Measurements from ENCODE around the gene CD248.
"Not testable (repeated sequence)": the region's sequence is repeated elsewhere in the genome, so short reads cannot be mapped to it uniquely, and the experiment has no call there.

Gene CD248

DNA sequence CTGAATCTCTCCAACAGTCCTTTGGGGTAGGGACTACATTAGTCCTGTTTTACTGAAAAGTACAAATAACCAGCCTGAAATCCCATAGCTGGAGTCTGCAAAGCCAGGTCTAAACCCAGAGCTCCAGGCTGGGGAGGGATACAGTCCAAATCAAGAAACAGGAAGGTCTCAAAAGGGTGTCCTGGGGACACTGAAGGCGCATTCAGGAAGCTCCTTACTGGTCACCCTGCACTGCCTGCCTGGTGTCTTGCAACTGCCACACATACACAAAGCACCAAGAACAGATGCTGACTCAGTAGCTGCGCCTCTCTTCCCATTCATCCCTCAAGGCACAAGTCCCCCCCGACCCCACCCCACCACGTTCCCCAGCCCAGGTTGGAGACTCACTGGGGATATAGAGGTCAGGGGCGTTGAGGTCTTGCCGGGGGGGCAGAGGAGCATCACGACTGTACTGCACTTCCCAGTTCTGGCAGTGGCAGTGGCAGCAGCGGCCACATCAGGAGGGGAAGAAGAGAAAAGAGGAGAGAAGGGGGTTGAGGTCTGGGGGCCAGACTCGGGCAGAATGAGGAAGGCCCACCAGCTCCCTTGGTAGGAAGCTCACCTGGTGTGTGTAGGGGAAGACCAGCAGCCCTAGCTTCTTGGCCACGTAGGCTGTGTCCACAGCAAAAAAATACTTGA is 29.5 kb downstream of the CD248 start:
- DNase-seq, result no peak

DNA sequence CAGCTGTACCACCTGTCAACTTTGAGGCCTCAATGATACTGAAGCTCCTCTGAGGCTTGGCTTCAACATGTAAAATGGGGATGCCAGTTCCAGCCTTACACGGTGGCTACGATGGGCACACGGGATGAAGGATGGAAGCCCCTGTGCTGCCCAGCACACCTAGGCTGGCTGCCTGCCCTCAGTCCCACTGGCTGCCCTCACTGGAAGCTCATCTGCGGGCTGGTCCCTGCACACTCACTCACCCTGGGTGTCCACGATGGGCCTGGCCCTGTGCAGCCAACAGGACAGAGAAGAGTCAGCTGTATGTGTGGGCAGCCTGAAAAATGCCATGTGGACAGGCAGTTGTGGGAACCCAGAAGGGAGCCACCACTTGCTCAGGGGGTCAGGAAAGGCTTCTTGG is 30.1 kb downstream of the CD248 start:
- DNase-seq, result no peak

DNA sequence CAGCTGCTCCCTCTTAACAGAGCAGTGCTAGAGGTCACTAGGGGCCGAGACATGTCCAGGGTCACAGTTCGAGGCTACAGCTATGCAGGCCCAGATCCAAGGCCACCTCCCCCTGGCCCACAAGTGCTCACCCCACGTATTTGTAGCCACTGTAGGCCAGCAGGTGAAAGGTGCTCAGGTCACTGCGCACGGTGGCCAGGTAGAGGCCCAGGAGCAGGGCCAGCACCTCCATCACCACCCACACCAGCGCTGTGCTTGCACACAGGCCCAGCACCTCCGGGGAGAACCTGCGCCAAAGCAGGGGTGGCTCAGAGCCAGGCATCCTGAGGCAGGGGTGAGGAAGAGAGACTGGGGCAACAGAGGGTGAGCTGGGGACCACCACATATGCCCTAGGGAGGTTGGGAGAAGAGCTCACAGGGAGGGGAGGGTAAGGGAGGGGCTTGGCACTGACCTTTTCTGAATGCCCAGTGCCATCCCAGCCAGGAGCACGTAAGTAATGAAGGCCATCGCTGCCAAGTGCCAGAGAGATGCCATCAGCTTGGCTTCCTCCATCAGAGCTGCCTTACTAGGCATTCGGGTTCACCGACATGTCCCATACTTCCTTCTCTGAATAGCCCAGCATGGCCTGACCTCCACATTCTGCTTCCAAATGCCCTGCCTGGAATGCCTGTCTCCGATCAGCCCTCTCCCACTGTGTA is 31.4 kb downstream of the CD248 start:
- no peak for DNase-seq

- no peak for DNase-seq
These were observed 32.2 kb downstream of the CD248 start for GRCh38 chr11:66284526-66285078.

DNA sequence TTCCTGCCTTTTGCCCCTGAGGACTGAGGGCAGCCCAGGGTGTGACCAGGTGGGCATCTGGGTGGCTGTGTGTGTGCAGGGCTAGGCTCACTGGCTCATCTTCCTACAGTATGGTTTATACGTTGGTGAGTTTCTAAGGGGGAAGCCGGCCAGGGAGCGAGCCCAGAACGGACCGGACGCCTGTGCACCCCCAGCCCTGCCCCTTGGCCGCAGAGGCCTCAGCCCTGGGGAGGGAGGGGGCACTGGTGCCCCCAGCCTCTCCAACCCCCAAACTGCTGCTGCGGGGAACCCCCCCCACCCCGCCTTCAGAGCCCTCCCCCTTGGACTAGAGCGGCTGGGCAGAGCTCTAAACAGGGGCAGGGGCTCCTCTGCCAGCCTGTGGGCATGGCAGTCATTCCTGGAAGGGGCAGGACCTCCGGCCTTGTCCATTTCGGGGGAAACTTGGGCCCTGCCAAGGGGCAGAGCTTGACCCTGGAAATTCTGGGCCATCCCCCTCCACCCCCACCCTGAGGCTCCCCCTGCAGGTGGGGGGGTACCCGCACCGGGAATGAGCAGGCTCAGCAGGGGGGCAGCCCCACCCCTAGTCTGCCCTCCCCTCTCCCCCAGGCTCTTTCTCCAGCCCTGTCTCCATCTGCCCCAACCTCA is 33.3 kb downstream of the CD248 start:
- no peak for DNase-seq

DNA sequence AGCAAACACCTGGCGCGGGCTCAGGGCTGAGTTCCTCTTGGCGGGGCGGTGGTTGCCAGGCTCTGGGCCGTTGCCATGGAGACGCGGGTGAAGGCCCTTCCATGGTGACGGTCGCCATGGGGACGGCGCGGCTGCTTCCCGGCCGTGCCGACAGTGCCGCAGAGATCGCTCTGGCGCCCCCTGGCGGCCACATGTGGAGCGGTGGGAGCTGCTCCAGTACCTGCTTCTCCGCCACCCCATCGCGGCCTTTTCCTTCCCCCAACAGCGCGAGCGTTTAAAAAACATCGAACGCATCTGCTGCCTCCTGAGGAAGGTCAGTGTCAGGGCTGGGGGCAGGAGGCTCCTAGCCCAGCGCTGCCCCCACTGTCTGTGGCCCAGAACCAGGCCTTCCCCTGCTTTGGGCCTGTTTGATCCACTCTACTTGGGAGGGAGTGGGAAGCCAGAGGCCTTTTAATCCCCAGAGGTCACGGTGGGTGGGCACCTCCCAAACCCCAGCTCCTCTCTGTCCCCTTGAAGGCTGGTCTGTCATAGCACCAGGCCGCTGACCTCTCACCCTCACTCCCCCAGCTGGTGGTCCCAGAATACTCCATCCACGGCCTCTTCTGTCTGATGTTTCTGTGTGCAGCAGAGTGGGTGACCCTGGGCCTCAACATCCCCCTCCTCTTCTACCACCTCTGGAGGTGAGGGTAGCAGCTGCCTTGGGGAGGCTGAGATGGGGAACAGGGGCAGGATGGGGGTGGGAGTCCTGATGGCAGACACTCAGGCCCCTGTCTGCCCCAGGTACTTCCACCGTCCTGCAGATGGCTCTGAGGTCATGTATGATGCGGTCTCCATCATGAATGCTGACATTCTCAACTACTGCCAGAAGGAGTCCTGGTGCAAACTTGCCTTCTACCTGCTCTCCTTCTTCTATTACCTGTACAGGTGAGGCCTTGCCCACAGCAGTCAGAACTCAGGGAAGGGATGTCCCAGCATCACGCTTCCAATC is 34.1 kb downstream of the CD248 start:
- peak; percentile 98 for DNase-seq

GRCh38 chr11:66281776-66282467 is 34.9 kb downstream of the CD248 start:
- no peak for DNase-seq

DNA sequence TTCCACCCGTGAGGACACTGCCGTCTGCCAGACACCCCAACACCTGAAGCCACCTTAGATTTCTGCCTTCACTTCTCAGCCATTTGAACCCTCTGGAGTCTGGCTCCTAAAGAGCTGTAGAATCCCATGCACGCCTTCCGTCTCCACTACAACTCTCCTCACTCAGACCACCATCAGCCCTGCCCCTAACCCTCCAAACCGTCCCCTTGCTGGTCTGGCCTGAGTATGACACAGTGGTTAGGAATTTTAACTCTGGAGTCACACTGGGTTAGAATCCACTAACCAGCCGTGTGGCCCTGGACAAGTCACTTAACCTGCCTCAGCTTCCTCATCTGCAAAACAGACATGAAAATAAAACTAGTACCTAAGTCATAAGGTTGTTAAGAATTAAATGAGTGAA is 35.8 kb downstream of the CD248 start:
- DNase-seq, result no peak

DNA sequence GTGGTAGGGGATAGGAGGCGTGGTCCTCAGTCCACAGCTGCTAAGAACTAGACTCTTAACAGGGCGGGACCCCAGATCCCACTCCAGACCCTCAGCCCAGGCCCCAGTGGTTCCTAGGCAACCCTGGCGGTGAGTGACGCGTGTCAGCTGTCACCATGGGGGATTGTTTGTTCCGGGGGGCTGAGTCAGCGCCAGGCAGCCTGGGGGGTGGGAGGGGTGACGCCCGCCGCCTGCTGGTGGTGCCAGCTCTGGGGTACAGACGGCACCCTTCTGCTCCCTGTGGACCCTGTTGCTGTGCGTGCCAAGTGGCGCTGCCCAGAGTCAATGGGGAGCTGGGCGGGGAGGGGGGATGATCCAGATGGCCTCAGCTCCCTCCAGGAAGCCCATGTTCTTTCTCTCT is 36.4 kb downstream of the CD248 start:
- DNase-seq, result peak; percentile 24

DNA sequence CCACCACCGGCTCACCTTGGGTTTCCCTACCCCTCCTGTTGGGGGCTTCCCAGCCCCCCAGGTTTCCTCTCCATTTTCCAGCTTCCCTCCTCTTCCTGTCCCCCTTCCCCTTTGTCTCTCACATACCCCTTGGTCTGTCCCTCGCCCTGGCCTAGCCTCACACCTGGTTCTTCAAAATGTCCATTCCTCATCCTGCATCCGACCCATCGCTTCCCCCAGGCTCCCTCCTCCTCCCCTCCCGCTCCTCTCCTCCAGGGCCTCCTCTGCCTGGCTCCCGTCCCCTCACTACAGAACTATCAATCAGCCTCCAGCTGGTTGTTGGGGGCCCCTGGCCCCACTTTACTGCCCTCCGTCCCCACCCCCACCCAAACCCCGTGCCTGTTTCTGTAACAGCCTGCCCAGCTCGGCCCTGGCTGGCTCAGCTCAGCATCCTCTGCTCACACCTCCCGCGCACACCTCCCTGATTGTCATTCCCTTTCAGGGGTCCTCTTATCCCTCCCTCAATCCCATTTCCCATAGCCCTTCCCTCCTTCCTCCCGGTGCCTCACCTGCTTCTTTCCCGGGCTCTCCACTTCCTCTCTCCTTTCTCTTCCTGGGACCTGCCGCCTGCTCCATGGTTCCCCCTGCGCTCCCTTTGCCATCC is 37.6 kb downstream of the CD248 start:
- DNase-seq, result no peak

- DNase-seq, result no peak
These were observed 38.3 kb downstream of the CD248 start for GRCh38 chr11:66278363-66279091.

GRCh38 chr11:66277471-66278362 is 39.1 kb downstream of the CD248 start, which contains the start of gene CNIH2:
TSS of gene CNIH2 (plus strand) at chr11:66278175. CDS start at chr11:66278457, 282 bp downstream.
- DNase-seq, result peak; percentile 33

DNA sequence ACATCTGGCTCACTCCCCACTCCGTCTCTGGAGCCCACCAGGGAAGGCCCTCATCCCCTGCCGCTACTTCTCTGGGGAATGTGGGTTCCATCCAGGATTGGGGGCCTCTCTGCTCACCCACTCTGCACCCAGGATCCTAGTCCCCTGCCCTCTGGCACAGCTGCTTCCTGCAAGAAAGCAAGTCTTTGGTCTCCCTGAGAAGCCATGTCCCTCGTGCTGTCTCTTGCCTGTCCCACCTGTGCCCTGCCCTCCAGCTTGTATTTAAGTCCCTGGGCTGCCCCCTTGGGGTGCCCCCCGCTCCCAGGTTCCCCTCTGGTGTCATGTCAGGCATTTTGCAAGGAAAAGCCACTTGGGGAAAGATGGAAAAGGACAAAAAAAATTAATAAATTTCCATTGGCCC is 39.8 kb downstream of the CD248 start:
- not testable (repeated sequence) for DNase-seq

- not testable (repeated sequence) for DNase-seq
These were observed 40.2 kb downstream of the CD248 start for GRCh38 chr11:66276619-66277018.

- DNase-seq, result no peak
These were observed 40.7 kb downstream of the CD248 start for GRCh38 chr11:66275984-66276612.

DNA sequence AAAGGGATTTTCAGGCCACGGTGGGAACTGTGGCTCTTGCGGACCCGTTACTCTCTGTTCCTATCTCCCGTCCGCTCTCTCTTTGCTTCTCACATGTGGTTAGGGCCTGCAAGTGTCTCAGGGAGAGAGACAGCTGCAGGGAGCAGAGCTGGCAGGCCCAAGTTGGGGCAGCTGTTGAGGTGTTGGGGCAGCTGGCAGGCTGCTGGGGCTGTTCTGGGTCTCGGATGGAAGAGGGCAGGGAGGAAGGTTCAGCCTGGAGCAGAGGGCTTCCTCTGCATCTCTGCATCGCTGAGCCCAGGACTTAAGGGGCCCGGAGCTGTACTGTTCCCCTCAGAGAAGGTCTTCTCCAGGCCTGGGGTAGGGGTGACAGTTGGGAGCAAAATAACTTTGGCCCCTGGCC is 41.4 kb downstream of the CD248 start:
- DNase-seq, result no peak

DNA sequence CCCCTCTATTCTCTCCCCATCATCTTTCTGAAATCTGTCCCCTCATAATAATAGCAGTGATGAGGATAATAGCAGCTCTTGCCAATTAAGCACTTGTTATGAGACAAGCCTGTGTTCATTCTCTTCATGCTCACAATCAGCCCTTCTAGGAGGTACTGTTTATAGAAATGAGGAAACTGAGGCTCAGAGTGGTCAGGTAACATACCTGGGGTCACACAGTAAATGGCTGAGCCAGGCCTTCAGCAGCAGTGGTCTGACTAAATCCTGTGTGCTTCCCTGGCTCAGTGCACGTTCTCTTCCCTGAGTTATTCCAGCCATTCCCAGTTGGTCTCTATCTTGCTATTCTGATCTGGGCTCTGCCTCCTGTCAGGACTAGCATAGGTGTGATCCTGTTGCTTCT is 42.6 kb downstream of the CD248 start:
- no peak for DNase-seq

DNA sequence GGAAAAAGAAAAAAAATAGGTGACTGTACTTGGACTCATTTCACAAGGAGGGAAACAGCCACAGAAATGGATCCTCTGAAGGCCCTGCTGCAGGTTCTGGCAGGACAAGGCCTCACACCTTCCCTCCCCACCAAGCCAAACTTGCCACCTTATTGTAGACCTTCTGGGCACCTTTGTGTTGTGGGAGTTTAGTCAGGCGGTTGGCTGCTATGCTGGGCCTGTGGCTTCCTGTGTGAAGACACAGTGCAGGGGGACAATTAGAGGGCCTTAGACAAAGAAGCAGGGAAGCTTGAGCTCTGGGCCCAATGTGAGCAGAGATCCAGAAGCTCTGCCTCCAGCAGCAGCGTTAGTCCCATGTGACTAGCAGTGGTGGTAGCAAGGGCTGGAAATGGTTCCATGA is 44.2 kb downstream of the CD248 start:
- DNase-seq, result no peak

GRCh38 chr11:66271816-66272215 is 45.0 kb downstream of the CD248 start:
- no peak for DNase-seq
